Mucosa of descending colon (tissue), 3 donors: ENCODE data around the gene PRAMEF25. TPM values are rescaled to one million over a fixed set of nuclear protein-coding genes. Genes with fewer than 3 reads are reported as not detected.
"Not testable (repeated sequence)": the region's sequence is repeated elsewhere in the genome, so short reads cannot be mapped to it uniquely, and the experiment has no call there.

Experiments
- ATAC-seq: fragments of 200-7000 bp; cut with Tn5 transposase; one replicate; pipeline ENCODE4 v1.9.1; 2020; ENCODE audit warnings: mild to moderate bottlenecking, moderate library complexity
- DNase-seq, 3 donors: peaks; one replicate each; pipeline ENCODE4 v3.0.0-alpha.2; 2020
- H3K36me3 ChIP-seq: fragments of 200-600 bp; one replicate; pipeline ENCODE4 v1.8.0; 2021; ENCODE audit warnings: low read depth, mild to moderate bottlenecking
- H3K4me1 ChIP-seq: fragments of 200-600 bp; one replicate; pipeline ENCODE4 v1.8.0; 2021; ENCODE audit warnings: low read depth, mild to moderate bottlenecking
- H3K4me3 ChIP-seq: fragments of 200-600 bp; one replicate; pipeline ENCODE4 v1.8.0; 2021; ENCODE audit warnings: mild to moderate bottlenecking
- H3K9me3 ChIP-seq: fragments of 200-600 bp; one replicate; pipeline ENCODE4 v1.8.0; 2021; ENCODE audit warnings: mild to moderate bottlenecking
- intact Hi-C, 2 donors: fragments of 100-400 bp; cut with DNase I in 1 of 2; cut with micrococcal nuclease in 1 of 2; formaldehyde crosslinking; loops; one replicate each; pipeline versions ENCODE4 v1.11.0 to v1.11.1; 2022; cut with DNase I, micrococcal nuclease
- long read RNA-seq, 2 donors: library from polyadenylated mRNA; unstranded; transcript quantifications; one replicate each; pipeline ENCODE4 v2.0.0, GENCODE V29; 2019 to 2021
- total RNA-seq, 3 donors: library from RNA; stranded (reverse); fragmentation: NEBNext Ultra II Directional in 2 of 3; extraction: Animal tissue kit (Norgen Biotek cat#: 25700) in 2 of 3; gene quantifications; one replicate each; pipeline versions ENCODE4 v1.2.1 to v1.2.4, GENCODE V29; 2021 to 2023
- donor health status: DM: no; HTN: no; CAD: no; lungs with moderate emphysema.
- donor health status: DM: no; HTN: no; CAD: no.
- donor health status: DM: no; HTN: yes; CAD: no.

Gene PRAMEF25
- total RNA-seq = not detected
- long read RNA-seq, donor 1 = 0 reads
- long read RNA-seq, donor 2 = 0 reads

DNA sequence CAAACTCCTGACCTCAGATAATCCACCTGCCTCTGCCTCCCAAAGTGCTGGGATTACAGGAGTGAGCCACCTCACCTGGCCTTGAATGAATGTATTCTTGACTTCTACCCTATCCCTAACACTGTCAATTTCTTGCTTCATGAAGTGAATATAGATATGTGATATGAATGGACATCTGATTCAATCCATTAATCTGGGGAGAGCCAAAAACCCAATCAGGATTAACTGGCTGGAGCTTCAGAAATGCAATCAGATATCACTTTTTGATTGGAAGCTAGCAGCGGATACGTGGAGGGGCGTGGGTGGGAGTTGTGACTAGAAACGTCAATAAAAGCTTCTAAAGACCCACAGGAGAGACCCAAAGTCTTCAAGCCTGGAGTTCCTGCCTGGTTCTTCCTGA lies at the start of gene PRAMEF25:
Gene PRAMEF25 (plus strand): TSS at position 301 of the 400 bp plus-strand sequence. CDS start 2,920 bp downstream, outside the sequence.
- ATAC-seq, H3K36me3 ChIP-seq, DNase-seq, H3K9me3 ChIP-seq, H3K4me1 ChIP-seq, H3K4me3 ChIP-seq, intact Hi-C loops: not testable (repeated sequence)

DNA sequence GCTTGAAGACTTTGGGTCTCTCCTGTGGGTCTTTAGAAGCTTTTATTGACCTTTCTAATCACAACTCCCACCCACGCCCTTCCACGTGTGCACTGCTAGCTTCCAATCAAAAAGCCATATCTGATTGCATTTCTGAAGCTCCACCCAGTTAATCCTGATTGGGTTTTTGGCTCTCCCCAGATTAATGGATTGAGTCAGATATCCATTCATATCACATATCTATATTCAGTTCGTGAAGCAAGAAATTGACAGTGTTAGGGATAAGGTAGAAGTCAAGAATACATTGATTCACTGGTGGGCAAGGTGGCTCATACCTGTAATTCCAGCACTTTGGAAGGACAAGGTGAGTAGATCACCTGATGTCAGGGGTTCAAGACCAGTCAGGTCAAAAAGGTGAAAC lies 14.1 kb upstream of the PRAMEF25 start, which contains the start of gene PRAMEF27:
Gene PRAMEF27 (minus strand): TSS at position 101 of the 400 bp plus-strand sequence. CDS start 2,916 bp downstream, outside the sequence.
- ATAC-seq, H3K36me3 ChIP-seq, H3K4me1 ChIP-seq, DNase-seq, intact Hi-C loops, H3K9me3 ChIP-seq, H3K4me3 ChIP-seq: not testable (repeated sequence)

DNA sequence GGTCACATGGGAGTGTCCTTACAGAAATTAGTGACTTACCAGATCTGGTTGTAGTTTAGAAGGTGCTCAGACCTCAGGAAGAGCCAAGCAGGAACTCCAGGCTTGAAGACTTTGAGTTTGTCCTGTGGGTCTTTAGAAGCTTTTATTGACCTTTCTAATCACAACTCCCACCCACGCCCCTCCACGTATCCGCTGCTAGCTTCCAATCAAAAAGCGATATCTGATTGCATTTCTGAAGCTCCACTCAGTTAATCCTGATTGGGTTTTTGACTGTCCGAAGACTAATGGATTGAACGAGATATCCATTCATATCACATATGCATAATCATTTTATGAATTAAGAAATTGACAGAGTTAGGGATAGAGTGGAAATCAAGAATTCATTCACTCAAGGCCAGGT lies 46.2 kb downstream of the PRAMEF25 start, which contains the start of gene HNRNPCL2:
Gene HNRNPCL2 (minus strand): TSS at position 101 of the 400 bp plus-strand sequence. CDS start 454 bp downstream, outside the sequence.
- H3K4me3 ChIP-seq, ATAC-seq, intact Hi-C loops, H3K9me3 ChIP-seq, DNase-seq, H3K4me1 ChIP-seq, H3K36me3 ChIP-seq: not testable (repeated sequence)

Other genes with a start within 250 kb of the PRAMEF25 start
- gene PRAMEF11, start 239.4 kb upstream of the PRAMEF25 start, total RNA-seq = not detected
- gene HNRNPCL1, start 222.1 kb upstream of the PRAMEF25 start, total RNA-seq = not detected
- gene PRAMEF2, start 213.7 kb upstream of the PRAMEF25 start, total RNA-seq = not detected
- gene PRAMEF4, start 184.6 kb upstream of the PRAMEF25 start, total RNA-seq = not detected
- not detected for gene PRAMEF10, start 172.5 kb upstream of the PRAMEF25 start, total RNA-seq
- not detected for gene PRAMEF7, start 154.2 kb upstream of the PRAMEF25 start, total RNA-seq
- not detected for gene PRAMEF6, start 123.2 kb upstream of the PRAMEF25 start, total RNA-seq
- not detected for gene PRAMEF27, start 14.2 kb upstream of the PRAMEF25 start, total RNA-seq
- not detected for gene HNRNPCL3, start 10.0 kb upstream of the PRAMEF25 start, total RNA-seq
- not detected for gene HNRNPCL2, start 46.1 kb downstream of the PRAMEF25 start, total RNA-seq
- not detected for gene PRAMEF26, start 85.2 kb downstream of the PRAMEF25 start, total RNA-seq
- gene HNRNPCL4, start 94.9 kb downstream of the PRAMEF25 start, total RNA-seq = not detected
- not detected for gene PRAMEF9, start 101.1 kb downstream of the PRAMEF25 start, total RNA-seq
- gene PRAMEF13, start 130.6 kb downstream of the PRAMEF25 start, total RNA-seq = not detected
- gene PRAMEF18, start 155.4 kb downstream of the PRAMEF25 start, total RNA-seq = not detected
- gene PRAMEF5, start 183.4 kb downstream of the PRAMEF25 start, total RNA-seq = not detected
- not detected for gene PRAMEF8, start 214.4 kb downstream of the PRAMEF25 start, total RNA-seq
- gene PRAMEF33, start 232.8 kb downstream of the PRAMEF25 start, total RNA-seq = not detected
- gene PRAMEF15, start 244.8 kb downstream of the PRAMEF25 start, total RNA-seq = not detected